RWPE1 (cell line): ENCODE data around the gene MAT1A.

Source experiments
- CTCF ChIA-PET: fragments of 350-600 bp; sonication (Branson Sonifier 250); formaldehyde crosslinking; extraction: SDS; loops from one replicate; lab custom pipeline; 2021; lab: Yijun Ruan, JAX
- POLR2A ChIA-PET: fragments of 400-600 bp; formaldehyde crosslinking; extraction: SDS; loops from one replicate; lab custom pipeline; 2020; ENCODE audit warnings: antibody characterized with exemption; ENCODE audit not compliant: low non-redundant PET; lab: Yijun Ruan, JAX
- DNase-seq: peaks from one replicate; pipeline ENCODE4 v3.0.0; 2012; ENCODE audit warnings: low spot score
- H3K27ac ChIP-seq: fragments of 450-650 bp; 2 replicates; pipeline ENCODE4 v1.5.1; 2017
- TF ChIP-seq, protein P1 (sequence below): fragments of 450-650 bp; conservative IDR thresholded peaks from 2 replicates; pipeline ENCODE4 v1.5.1; 2017; ENCODE audit warnings: low read depth, mild to moderate bottlenecking

The MAT1A gene

DNA sequence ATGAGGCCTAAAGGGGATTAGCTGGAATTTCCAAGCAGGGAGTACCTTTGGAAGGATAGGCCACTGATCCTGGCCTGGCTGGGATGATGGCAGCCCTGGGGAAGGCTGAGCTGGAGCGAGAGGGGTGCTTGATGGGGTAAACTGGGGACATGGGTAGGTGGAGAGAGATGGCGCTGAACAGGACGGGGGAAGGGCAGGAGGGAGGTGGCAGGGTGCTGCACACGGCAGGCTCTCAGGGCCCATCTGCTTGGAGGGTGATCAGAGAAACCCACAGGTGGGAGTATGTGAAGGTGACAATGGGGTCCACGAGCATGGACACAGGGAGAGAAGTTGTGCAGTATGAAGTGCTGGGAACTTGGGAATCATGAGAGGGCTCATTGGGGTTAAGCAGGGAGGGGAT lies 10.3 kb downstream of the MAT1A start:
- no peak for DNase-seq
- CTCF ChIA-PET, result no interaction called here
- POLR2A ChIA-PET, result no interaction called here
- TF ChIP-seq, protein P1, sequence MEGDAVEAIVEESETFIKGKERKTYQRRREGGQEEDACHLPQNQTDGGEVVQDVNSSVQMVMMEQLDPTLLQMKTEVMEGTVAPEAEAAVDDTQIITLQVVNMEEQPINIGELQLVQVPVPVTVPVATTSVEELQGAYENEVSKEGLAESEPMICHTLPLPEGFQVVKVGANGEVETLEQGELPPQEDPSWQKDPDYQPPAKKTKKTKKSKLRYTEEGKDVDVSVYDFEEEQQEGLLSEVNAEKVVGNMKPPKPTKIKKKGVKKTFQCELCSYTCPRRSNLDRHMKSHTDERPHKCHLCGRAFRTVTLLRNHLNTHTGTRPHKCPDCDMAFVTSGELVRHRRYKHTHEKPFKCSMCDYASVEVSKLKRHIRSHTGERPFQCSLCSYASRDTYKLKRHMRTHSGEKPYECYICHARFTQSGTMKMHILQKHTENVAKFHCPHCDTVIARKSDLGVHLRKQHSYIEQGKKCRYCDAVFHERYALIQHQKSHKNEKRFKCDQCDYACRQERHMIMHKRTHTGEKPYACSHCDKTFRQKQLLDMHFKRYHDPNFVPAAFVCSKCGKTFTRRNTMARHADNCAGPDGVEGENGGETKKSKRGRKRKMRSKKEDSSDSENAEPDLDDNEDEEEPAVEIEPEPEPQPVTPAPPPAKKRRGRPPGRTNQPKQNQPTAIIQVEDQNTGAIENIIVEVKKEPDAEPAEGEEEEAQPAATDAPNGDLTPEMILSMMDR, result no peak
- H3K27ac ChIP-seq, result no peak overlapping the region

DNA sequence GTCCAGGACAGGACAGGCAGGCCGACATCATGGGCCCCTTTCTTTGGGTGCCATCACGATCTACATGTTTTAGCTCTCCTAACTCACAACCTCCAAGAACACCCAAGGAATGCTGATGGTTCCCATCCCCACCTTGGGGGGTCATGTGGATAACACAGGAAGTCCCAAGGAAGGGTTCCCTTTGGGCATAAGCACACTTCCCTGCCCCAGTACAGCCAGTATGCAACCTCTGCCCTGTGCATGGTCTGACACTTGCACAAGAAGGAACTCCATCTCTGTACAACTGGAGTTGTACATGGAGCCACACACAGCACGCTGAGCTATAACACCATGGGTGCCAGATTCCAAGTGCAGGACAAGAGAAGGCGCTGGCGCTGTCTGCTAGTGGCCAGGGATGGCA lies 11.0 kb downstream of the MAT1A start:
- no peak overlapping the region for H3K27ac ChIP-seq
- ChIA-PET CTCF (no interaction called here), POLR2A (no interaction called here)
- no peak for DNase-seq
- TF ChIP-seq, protein P1, result no peak

DNA sequence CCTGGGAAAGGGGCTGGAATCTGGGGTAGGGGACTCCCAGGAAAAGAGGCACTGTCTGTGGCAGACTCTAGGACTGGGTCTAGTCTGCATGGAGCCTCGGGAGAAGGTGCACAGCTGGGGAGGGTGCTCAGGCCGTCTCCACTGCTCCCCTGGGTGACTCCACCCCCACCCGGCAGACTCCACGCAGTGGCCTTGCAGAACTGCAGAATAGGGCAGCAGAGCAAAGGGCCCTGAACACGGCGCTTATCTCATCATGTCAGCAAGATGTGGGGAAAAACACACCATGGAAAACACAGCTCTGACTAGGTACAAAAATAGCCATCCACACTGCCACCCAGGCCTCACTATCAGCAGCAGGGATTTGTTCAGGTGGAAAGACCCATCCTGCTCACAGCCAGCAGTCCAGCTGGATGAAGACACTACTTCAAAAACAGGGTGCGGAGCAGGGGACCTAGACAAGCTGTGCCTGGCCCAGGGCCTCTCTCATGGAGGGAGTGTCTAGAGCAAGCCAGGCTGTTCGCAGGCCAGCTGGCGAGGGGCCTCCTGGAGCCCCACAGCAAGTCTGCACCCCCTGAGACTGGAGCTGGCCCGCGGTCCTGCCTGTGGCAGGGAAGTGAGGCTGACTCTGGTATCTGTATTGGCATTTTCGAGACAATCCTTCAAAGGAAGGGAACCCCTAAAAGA lies 11.7 kb downstream of the MAT1A start:
- TF ChIP-seq, protein P1, result no peak
- CTCF ChIA-PET, result no interaction called here
- H3K27ac ChIP-seq, result no peak overlapping the region
- POLR2A ChIA-PET, result no interaction called here
- no peak for DNase-seq

DNA sequence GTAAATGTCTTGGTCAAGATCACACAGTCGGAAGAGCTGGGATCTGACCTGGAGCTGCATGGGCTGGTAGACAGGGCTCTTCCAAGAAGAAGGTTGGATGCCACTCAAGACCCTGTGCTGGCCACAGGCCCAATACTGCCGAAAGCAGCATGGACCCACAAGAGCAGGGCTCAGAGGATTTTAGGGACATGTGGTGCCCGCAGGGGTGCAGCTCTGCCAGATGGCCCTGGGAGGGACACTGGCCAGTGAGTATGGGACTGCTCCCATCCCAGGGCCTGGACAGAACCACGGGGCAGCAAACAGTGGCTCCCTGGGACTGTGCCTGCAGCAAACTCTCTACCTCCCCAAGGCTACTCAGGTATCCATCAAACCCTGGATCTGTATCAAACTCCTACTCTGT lies 12.4 kb downstream of the MAT1A start:
- CTCF ChIA-PET, result interaction anchor here (1.0 kb wide), 1 partner anchor 16 kb away, joined by 3 read pairs; no protein-coding TSS in a partner anchor
- H3K27ac ChIP-seq, result no peak overlapping the region
- no peak for DNase-seq
- TF ChIP-seq, protein P1, result no peak
- POLR2A ChIA-PET, result no interaction called here

DNA sequence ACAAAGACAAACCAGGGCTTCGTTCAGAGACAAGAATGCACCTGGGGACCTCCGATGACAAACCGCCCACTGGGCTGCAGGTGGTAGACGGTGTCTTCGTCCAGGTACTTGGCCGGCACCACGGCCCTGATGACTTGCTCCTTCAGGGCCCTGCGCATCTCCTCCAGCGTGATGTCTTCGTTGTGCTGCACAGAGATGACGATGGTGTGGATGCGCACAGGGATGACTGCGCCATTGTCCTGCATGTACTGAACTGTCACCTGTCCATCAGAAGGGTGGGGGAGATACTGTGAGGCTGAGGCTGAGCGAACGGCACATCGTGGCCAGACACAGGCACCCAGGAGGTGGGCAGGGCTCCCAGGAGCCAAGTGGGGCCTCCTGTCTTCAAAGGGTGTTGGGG lies 13.1 kb downstream of the MAT1A start:
- ChIA-PET CTCF (interaction anchor here (1.0 kb wide), 1 partner anchor 15 kb away, joined by 3 read pairs; no protein-coding TSS in a partner anchor), POLR2A (no interaction called here)
- TF ChIP-seq, protein P1, result no peak
- no peak for DNase-seq
- no peak overlapping the region for H3K27ac ChIP-seq

DNA sequence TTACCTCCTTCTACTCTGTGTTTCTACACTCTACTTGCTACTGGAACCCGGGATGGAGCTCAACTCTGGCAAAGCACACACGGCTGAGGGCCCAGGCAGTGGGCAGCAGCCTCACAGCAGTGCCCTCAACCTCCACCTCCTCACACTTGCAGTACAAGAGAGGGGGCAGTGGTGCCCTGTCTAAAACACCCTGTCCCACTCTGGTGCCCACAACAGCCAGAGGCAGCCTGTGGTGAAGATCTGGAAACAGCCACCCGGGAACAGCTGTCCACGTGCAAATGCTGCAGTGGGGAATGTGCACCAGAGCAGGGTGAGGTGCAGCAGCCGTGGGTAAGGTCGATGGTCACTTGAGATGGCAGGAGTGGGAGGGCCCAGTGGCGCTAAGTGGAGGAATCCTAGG lies 13.7 kb downstream of the MAT1A start:
- ChIA-PET POLR2A (no interaction called here), CTCF (no interaction called here)
- DNase-seq, result no peak
- H3K27ac ChIP-seq, result no peak overlapping the region
- TF ChIP-seq, protein P1, result no peak

DNA sequence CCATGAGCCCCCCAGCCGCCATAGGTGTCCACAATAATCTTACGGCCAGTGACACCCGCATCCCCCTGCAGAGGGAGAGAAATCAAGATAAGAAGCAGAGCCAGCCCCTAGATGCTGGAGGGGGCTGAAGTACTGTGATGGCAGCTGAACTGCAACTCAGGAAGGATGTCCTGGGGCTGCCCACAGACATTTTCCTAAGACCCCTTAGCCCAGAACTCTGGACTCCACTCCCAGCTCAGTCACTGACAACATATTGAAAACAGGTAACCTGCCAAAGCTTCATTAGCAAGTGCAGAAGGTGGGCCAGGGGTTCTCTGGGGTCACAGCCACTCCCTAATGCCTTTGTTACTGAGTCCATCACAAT lies 14.3 kb downstream of the MAT1A start:
- no peak for DNase-seq
- ChIA-PET POLR2A (no interaction called here), CTCF (no interaction called here)
- TF ChIP-seq, protein P1, result no peak
- H3K27ac ChIP-seq, result no peak overlapping the region
